Activated CD4-positive, alpha-beta T cell treated with anti-CD3 and anti-CD28 coated beads, Interleukin-2, Interleukin-4, amounts not matched to agents 100 ng/mL and 50 ng/mL, durations not matched to agents 16 hours and 8 hours (primary cell): ENCODE measurements around the gene TRIM26.
"Not testable (repeated sequence)": the region's sequence is repeated elsewhere in the genome, so short reads cannot be mapped to it uniquely, and the experiment has no call there.

Experiments
- DNase-seq: peaks from one replicate; pipeline ENCODE4 v3.0.0-alpha.2; 2020; ENCODE audit warnings: low spot score

Gene TRIM26

GRCh38 chr6:30169658-30170614 is 43.3 kb downstream of the TRIM26 start:
- peak; percentile 53 for DNase-seq

- DNase-seq, result no peak
These were observed 44.5 kb downstream of the TRIM26 start for GRCh38 chr6:30168741-30169140.

GRCh38 chr6:30167101-30167500 is 46.1 kb downstream of the TRIM26 start:
- DNase-seq, result peak; percentile 32

GRCh38 chr6:30165238-30165637 is 48.0 kb downstream of the TRIM26 start:
- DNase-seq, result not testable (repeated sequence)

- DNase-seq, result no peak
These were observed 48.5 kb downstream of the TRIM26 start for GRCh38 chr6:30164714-30165113.

- no peak for DNase-seq
These were observed 49.1 kb downstream of the TRIM26 start for GRCh38 chr6:30163918-30164654.

- peak; percentile 28 for DNase-seq
These were observed 49.9 kb downstream of the TRIM26 start, which contains the start of gene TRIM15 for GRCh38 chr6:30163090-30163917. Gene TRIM15 (plus strand): TSS chr6:30163546. CDS start chr6:30163685, 139 bp downstream.

- DNase-seq, result no peak
These were observed 50.7 kb downstream of the TRIM26 start for GRCh38 chr6:30162265-30163089.

GRCh38 chr6:30160785-30161531 is 52.2 kb downstream of the TRIM26 start, which contains the start of gene TRIM10:
Gene TRIM10 (minus strand): TSS chr6:30161211. CDS start chr6:30160858, 353 bp downstream.
- DNase-seq, result no peak

- no peak for DNase-seq
These were observed 53.0 kb downstream of the TRIM26 start for GRCh38 chr6:30160008-30160784.

GRCh38 chr6:30158475-30159040 is 54.6 kb downstream of the TRIM26 start:
- DNase-seq, result no peak

- no peak for DNase-seq
These were observed 55.2 kb downstream of the TRIM26 start for GRCh38 chr6:30157999-30158398.

- DNase-seq, result no peak
These were observed 55.6 kb downstream of the TRIM26 start for GRCh38 chr6:30157581-30157980.

GRCh38 chr6:30156774-30157173 is 56.4 kb downstream of the TRIM26 start:
- no peak for DNase-seq

GRCh38 chr6:30156262-30156599 is 57.0 kb downstream of the TRIM26 start:
- DNase-seq, result no peak

GRCh38 chr6:30155520-30156261 is 57.5 kb downstream of the TRIM26 start:
- no peak for DNase-seq

GRCh38 chr6:30154709-30155519 is 58.3 kb downstream of the TRIM26 start:
- DNase-seq, result no peak

- DNase-seq, result no peak
These were observed 59.1 kb downstream of the TRIM26 start for GRCh38 chr6:30154061-30154460.
